Body of pancreas (tissue), 4 donors: ENCODE results near the gene NDUFV1.

ENCODE experiments used
- CTCF ChIP-seq, 7 experiments: fragments of 450-650 bp in 4 of 7; fragments of 200-600 bp in 3 of 7; sonication (generic) in 3 of 7; IDR thresholded peaks; one replicate each; pipeline ENCODE4 v1.5.1; 2016 to 2019; ENCODE audit warnings: antibody characterized with exemption in 7 of 7
- POLR2A ChIP-seq, 3 donors: fragments of 450-650 bp; IDR thresholded peaks; one replicate each; pipeline ENCODE4 v1.6.1; 2016; ENCODE audit warnings: antibody characterized with exemption in 3 of 3, mild to moderate bottlenecking in 2 of 3

DNA sequence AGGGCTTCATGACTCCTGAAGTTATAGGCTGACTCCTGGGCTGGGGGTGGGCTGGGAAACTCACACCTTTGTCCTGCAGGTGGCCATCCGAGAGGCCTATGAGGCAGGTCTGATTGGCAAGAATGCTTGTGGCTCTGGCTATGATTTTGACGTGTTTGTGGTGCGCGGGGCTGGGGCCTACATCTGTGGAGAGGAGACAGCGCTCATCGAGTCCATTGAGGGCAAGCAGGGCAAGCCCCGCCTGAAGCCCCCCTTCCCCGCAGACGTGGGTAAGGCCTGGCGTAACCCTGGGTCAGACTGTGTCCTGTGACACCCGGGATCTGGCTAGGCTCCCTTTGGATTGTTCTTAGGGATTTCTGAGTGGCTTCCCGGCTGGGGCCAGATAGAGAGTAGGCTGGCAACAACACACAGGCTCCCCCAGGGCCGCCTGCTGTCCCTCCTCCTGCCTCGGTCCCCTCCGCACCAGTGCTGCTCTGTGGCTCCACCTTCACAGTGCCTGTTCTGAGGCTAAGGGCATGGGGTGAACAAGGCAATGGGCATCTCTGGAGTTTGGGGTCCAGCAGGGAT, 3.6 kb downstream of the NDUFV1 start:
- no peak for TF ChIP-seq CTCF (IDR thresholded peaks at IDR 0.05)
- TF ChIP-seq POLR2A (IDR thresholded peaks at IDR 0.05), result no peak
